OCI-LY7 (cell line): ENCODE measurements around the gene BLVRB.

Experiments
- EZH2phosphoT487 ChIP-seq: fragments of 200-600 bp; sonication (generic); IDR thresholded peaks from 2 replicates; pipeline ENCODE4 v1.6.1; 2018; ENCODE audit warnings: low read depth, borderline replicate concordance, mild to moderate bottlenecking, mixed run types, antibody characterized with exemption, low read length, moderate library complexity, mixed read lengths
- TF ChIP-seq, protein P1 (sequence below): fragments of 200-600 bp; sonication (generic); conservative IDR thresholded peaks from 2 replicates; pipeline ENCODE4 v1.5.1; 2014; ENCODE audit warnings: mild to moderate bottlenecking, antibody characterized with exemption, low read length, moderate library complexity, mixed read lengths

DNA sequence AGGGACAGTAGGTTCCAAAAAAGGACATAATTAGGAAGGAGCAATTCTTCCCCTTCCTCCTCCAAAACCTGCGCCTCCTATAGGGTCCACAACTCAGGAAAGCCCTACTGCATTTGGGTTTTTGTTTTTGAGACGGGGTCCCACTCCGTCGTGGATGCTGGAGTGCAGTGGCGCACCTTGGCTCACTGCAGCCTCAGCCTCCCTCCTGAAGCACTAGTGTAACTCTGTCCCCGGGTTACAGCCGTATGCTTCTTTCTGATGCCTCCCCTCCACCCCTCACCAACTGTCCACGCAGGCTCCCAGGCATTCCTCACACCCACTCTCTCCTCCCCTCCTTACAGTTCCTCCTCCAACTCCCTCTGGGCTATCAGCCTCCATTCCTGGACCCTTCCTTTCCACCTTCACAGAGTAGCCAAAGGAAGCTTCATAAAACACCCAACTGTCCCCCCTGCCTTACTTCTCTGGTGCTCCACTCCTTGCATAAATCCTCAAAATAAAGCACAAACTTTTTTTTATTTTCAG is 19.2 kb downstream of the BLVRB start:
- TF ChIP-seq, protein P1, sequence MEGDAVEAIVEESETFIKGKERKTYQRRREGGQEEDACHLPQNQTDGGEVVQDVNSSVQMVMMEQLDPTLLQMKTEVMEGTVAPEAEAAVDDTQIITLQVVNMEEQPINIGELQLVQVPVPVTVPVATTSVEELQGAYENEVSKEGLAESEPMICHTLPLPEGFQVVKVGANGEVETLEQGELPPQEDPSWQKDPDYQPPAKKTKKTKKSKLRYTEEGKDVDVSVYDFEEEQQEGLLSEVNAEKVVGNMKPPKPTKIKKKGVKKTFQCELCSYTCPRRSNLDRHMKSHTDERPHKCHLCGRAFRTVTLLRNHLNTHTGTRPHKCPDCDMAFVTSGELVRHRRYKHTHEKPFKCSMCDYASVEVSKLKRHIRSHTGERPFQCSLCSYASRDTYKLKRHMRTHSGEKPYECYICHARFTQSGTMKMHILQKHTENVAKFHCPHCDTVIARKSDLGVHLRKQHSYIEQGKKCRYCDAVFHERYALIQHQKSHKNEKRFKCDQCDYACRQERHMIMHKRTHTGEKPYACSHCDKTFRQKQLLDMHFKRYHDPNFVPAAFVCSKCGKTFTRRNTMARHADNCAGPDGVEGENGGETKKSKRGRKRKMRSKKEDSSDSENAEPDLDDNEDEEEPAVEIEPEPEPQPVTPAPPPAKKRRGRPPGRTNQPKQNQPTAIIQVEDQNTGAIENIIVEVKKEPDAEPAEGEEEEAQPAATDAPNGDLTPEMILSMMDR = no peak
- TF ChIP-seq EZH2phosphoT487 = no peak
